Testis (tissue), 3 donors: ENCODE data around the gene KLHL29. TPM values are rescaled to one million over a fixed set of nuclear protein-coding genes. Genes with fewer than 3 reads are reported as not detected.

Source experiments
- DNase-seq: peaks from one replicate; pipeline ENCODE4 v3.0.0-alpha.2; 2019
- H3K27ac ChIP-seq, 2 donors: fragments of 200-600 bp; sonication (generic); one replicate each; pipeline ENCODE4 v1.5.1; 2019
- H3K27me3 ChIP-seq: fragments of 200-600 bp; sonication (generic); one replicate; pipeline ENCODE4 v1.5.1; 2019
- H3K36me3 ChIP-seq: fragments of 200-600 bp; sonication (generic); one replicate; pipeline ENCODE4 v1.5.1; 2017; ENCODE audit warnings: low read depth; ENCODE audit errors: missing control alignments
- H3K4me1 ChIP-seq: fragments of 200-600 bp; sonication (generic); one replicate; pipeline ENCODE4 v1.5.1; 2019
- H3K4me3 ChIP-seq, 2 donors: fragments of 200-600 bp; sonication (generic); one replicate each; pipeline ENCODE4 v1.5.1; 2017 to 2019
- H3K9me3 ChIP-seq: fragments of 200-600 bp; sonication (generic); one replicate; pipeline ENCODE4 v1.5.1; 2017
- CTCF ChIP-seq, 3 experiments: fragments of 450-650 bp in 2 of 3; fragments of 200-600 bp in 1 of 3; sonication (generic) in 1 of 3; IDR thresholded peaks; one replicate each; pipeline ENCODE4 v1.5.1; 2016 to 2019; ENCODE audit warnings: antibody characterized with exemption in 3 of 3, mild to moderate bottlenecking in 2 of 3, moderate library complexity in 1 of 3
- POLR2A ChIP-seq: fragments of 450-650 bp; IDR thresholded peaks from one replicate; pipeline ENCODE4 v1.6.1; 2017; ENCODE audit warnings: antibody characterized with exemption, mild to moderate bottlenecking, moderate library complexity
- WGBS, 2 donors: methylation state at CpG; one replicate each; pipeline ENCODE4 v1.1.5; 2018; 5-methylcytosine and 5-hydroxymethylcytosine counted together
- intact Hi-C: fragments of 100-400 bp; cut with DNase I; formaldehyde crosslinking; loops from one replicate; pipeline ENCODE4 v1.15.1; 2023; ENCODE audit warnings: low total_unique reads
- polyA plus RNA-seq: library from polyadenylated mRNA; stranded (reverse); fragments of 350-450 nt; fragmentation: Illumina TruSeq; extraction: RNeasy Lipid Tissue Mini Kit (QIAGEN cat#74804); gene quantifications from one replicate; pipeline ENCODE4 v1.2.3, GENCODE V29; 2014; ENCODE audit warnings: low read depth, low replicate concordance; ENCODE audit not compliant: insufficient read depth
- total RNA-seq, 2 donors: library from RNA; depleted of rRNA; stranded (reverse); fragments of >200 nt; gene quantifications; one replicate each; pipeline ENCODE4 v1.2.3, GENCODE V29; 2016

KLHL29 gene
- total and polyA plus RNA-seq, 3 donors from 2014 or later: 3.3 to 10.9 (median 7.9) TPM

GRCh38 chr2:23585273-23586170, 200.5 kb downstream of the KLHL29 start:
- intact Hi-C loops: no loop called here
- H3K4me3 ChIP-seq: no peak overlapping the region
- H3K27me3 ChIP-seq: no peaks in the 10 kb centered on the region
- H3K27ac ChIP-seq: no peak overlapping the region
- no peak for DNase-seq
- TF ChIP-seq POLR2A (no peak), CTCF (IDR thresholded peaks at IDR 0.05) (no peak)
- no peaks in the 10 kb centered on the region for H3K36me3 ChIP-seq
- H3K4me1 ChIP-seq: no peaks in the 10 kb centered on the region
- H3K9me3 ChIP-seq: no peaks in the 10 kb centered on the region
- 85 to 88% methylated on average over 13 of the region's 13 CpGs for WGBS, 2 donors

GRCh38 chr2:23586741-23587306, 201.8 kb downstream of the KLHL29 start:
- Histone ChIP-seq H3K36me3 (no peaks in the 10 kb centered on the region), H3K9me3 (no peaks in the 10 kb centered on the region), H3K27me3 (no peaks in the 10 kb centered on the region), H3K4me3 (no peak overlapping the region), H3K4me1 (no peaks in the 10 kb centered on the region), H3K27ac (no peak overlapping the region)
- TF ChIP-seq CTCF (IDR thresholded peaks at IDR 0.05) (no peak), POLR2A (no peak)
- DNase-seq: no peak
- 88 to 89% methylated on average over 12 to 15 of the region's 15 CpGs for WGBS, 2 donors
- intact Hi-C loops: no loop called here

GRCh38 chr2:23587341-23587880, 202.4 kb downstream of the KLHL29 start:
- WGBS, 2 donors: 88 to 96% methylated on average over 13 of the region's 13 CpGs
- TF ChIP-seq POLR2A: no peak
- TF ChIP-seq CTCF (IDR thresholded peaks at IDR 0.05): no peak
- DNase-seq: no peak
- Histone ChIP-seq H3K4me1 (no peaks in the 10 kb centered on the region), H3K4me3 (no peak overlapping the region), H3K27ac (no peak overlapping the region), H3K27me3 (no peaks in the 10 kb centered on the region), H3K36me3 (no peaks in the 10 kb centered on the region), H3K9me3 (no peaks in the 10 kb centered on the region)
- intact Hi-C loops: no loop called here

GRCh38 chr2:23588106-23588505, 203.1 kb downstream of the KLHL29 start:
- no peak for TF ChIP-seq POLR2A
- WGBS, 2 donors: 94% methylated on average over 4 of the region's 4 CpGs; no CpG with 5 or more reads in 1 of the 2 donors
- peaks cover under 1% of the 10 kb centered on the region for H3K4me1 ChIP-seq
- no peaks in the 10 kb centered on the region for H3K27me3 ChIP-seq
- H3K27ac ChIP-seq: no peak overlapping the region
- DNase-seq: no peak
- no peaks in the 10 kb centered on the region for H3K9me3 ChIP-seq
- no peaks in the 10 kb centered on the region for H3K36me3 ChIP-seq
- no peak overlapping the region for H3K4me3 ChIP-seq
- intact Hi-C loops: no loop called here

- Histone ChIP-seq H3K27me3 (no peaks in the 10 kb centered on the region), H3K36me3 (no peaks in the 10 kb centered on the region), H3K27ac (no peak overlapping the region), H3K4me1 (peaks cover 6% of the 10 kb centered on the region), H3K9me3 (no peaks in the 10 kb centered on the region), H3K4me3 (no peak overlapping the region)
- 87 to 92% methylated on average over 18 of the region's 18 CpGs for WGBS, 2 donors
- TF ChIP-seq POLR2A (no peak), CTCF (IDR thresholded peaks at IDR 0.05) (no peak)
- DNase-seq: no peak
- intact Hi-C loops: no loop called here
Measured at GRCh38 chr2:23588508-23589201, 203.7 kb downstream of the KLHL29 start.
